Natural killer cell (primary cell): ENCODE data around the gene MPND. TPM values are rescaled to one million over a fixed set of nuclear protein-coding genes. Genes with fewer than 3 reads are reported as not detected.

Source experiments
- ATAC-seq, 3 donors: fragments of 150-1000 bp in 2 of 3; fragments of 200-7000 bp in 1 of 3; cut with Tn5 transposase; 1 replicate in 1 of 3; 2 replicates in 2 of 3; pipeline ENCODE4 v1.10.0; 2021; ENCODE audit warnings: mild to moderate bottlenecking in 2 of 3, moderate library complexity in 2 of 3
- DNase-seq, 2 donors: peaks; one replicate each; pipeline versions ENCODE4 v3.0.0 to v3.0.0-alpha.2; 2013 to 2021; ENCODE audit warnings: mixed read lengths in 1 of 2
- H3K27ac ChIP-seq: one replicate; pipeline ENCODE4 v1.5.1; 2013; ENCODE audit warnings: mild to moderate bottlenecking, low read length
- H3K27me3 ChIP-seq: one replicate; pipeline ENCODE4 v1.6.1; 2013; ENCODE audit warnings: low read length; ENCODE audit not compliant: control insufficient read depth, insufficient read depth
- H3K36me3 ChIP-seq: one replicate; pipeline ENCODE4 v1.6.1; 2013; ENCODE audit warnings: low read length; ENCODE audit not compliant: control insufficient read depth, insufficient read depth
- H3K4me1 ChIP-seq: one replicate; pipeline ENCODE4 v1.6.1; 2013; ENCODE audit warnings: low read length; ENCODE audit not compliant: control insufficient read depth, insufficient read depth
- H3K4me3 ChIP-seq: one replicate; pipeline ENCODE4 v1.5.1; 2013; ENCODE audit warnings: low read length
- H3K9me3 ChIP-seq: one replicate; pipeline ENCODE4 v1.6.1; 2013; ENCODE audit warnings: low read length; ENCODE audit not compliant: control insufficient read depth, insufficient read depth
- H3K27ac Mint-ChIP-seq, 2 donors: one replicate each; pipeline ENCODE4 v1.8.0; 2022; ENCODE audit warnings: mild to moderate bottlenecking in 2 of 2, mixed read lengths in 2 of 2, moderate library complexity in 1 of 2
- H3K27me3 Mint-ChIP-seq, 2 donors: one replicate each; pipeline ENCODE4 v1.8.0; 2022; ENCODE audit warnings: low read depth in 2 of 2, mixed read lengths in 2 of 2
- H3K36me3 Mint-ChIP-seq: one replicate; pipeline ENCODE4 v1.8.0; 2022; ENCODE audit warnings: mixed read lengths
- H3K4me1 Mint-ChIP-seq, 2 donors: one replicate each; pipeline ENCODE4 v1.8.0; 2022; ENCODE audit warnings: mixed read lengths in 2 of 2
- H3K4me3 Mint-ChIP-seq: one replicate; pipeline ENCODE4 v1.8.0; 2022; ENCODE audit warnings: mild to moderate bottlenecking, moderate library complexity, mixed read lengths
- H3K9me3 Mint-ChIP-seq, 2 donors: one replicate each; pipeline ENCODE4 v1.8.0; 2022; ENCODE audit warnings: mixed read lengths in 2 of 2
- CTCF ChIP-seq: fragments of 200-600 bp; IDR thresholded peaks from one replicate; pipeline ENCODE4 v1.8.0; 2022; ENCODE audit warnings: antibody characterized with exemption
- WGBS: methylation state at CpG from one replicate; pipeline ENCODE4 v1.1.7; 2013; ENCODE audit warnings: missing lambda C conversion rate; ENCODE audit not compliant: insufficient coverage; 5-methylcytosine and 5-hydroxymethylcytosine counted together
- intact Hi-C: fragments of 100-400 bp; cut with micrococcal nuclease; formaldehyde crosslinking; loops from one replicate; pipeline ENCODE4 v1.14.2; 2022
- total RNA-seq, 4 donors: library from RNA; stranded (reverse); fragments of 120-200 nt in 1 of 4; gene quantifications; one replicate each; pipeline versions ENCODE4 v1.2.3 to v1.2.4, GENCODE V29; 2013 to 2022

Gene MPND
- total RNA-seq, 3 donors from 2014 or later (not counting 1 experiment from before 2014, with no cell fraction given) = 30.4 to 38.4 (median 31.1) TPM

GRCh38 chr19:4388337-4389063, 45.1 kb downstream of the MPND start:
- Mint-ChIP-seq H3K36me3 (no peaks in the 10 kb centered on the region), H3K27ac (no peak overlapping the region), H3K9me3 (no peaks in the 10 kb centered on the region), H3K4me1 (peaks cover 12 to 22% of the 10 kb centered on the region in 2 donors), H3K4me3 (no peak overlapping the region), H3K27me3 (no peaks in the 10 kb centered on the region)
- Histone ChIP-seq H3K36me3 (peaks cover 11% of the 10 kb centered on the region), H3K4me1 (peaks cover 35% of the 10 kb centered on the region), H3K9me3 (no peaks in the 10 kb centered on the region), H3K4me3 (no peak overlapping the region), H3K27me3 (no peaks in the 10 kb centered on the region), H3K27ac (no peak overlapping the region)
- intact Hi-C loops = no loop called here
- no peak for ATAC-seq
- 95% methylated on average over 16 of the region's 16 CpGs for WGBS
- TF ChIP-seq CTCF = no peak
- DNase-seq = no peak

GRCh38 chr19:4389064-4389375, 45.7 kb downstream of the MPND start:
- no peak for TF ChIP-seq CTCF
- WGBS = 95% methylated on average over 9 of the region's 9 CpGs
- no peak overlapping the region for H3K4me3 Mint-ChIP-seq
- H3K9me3 ChIP-seq = no peaks in the 10 kb centered on the region
- no peak overlapping the region for H3K27ac ChIP-seq
- intact Hi-C loops = no loop called here
- H3K4me1 ChIP-seq = peaks cover 35% of the 10 kb centered on the region
- no peak overlapping the region for H3K4me3 ChIP-seq
- H3K27ac Mint-ChIP-seq = no peak overlapping the region
- peaks cover 11% of the 10 kb centered on the region for H3K36me3 ChIP-seq
- no peaks in the 10 kb centered on the region for H3K9me3 Mint-ChIP-seq
- no peak for DNase-seq
- H3K27me3 ChIP-seq = no peaks in the 10 kb centered on the region
- H3K4me1 Mint-ChIP-seq = peaks cover 16 to 26% of the 10 kb centered on the region in 2 donors
- no peaks in the 10 kb centered on the region for H3K36me3 Mint-ChIP-seq
- no peak for ATAC-seq
- H3K27me3 Mint-ChIP-seq = no peaks in the 10 kb centered on the region

- DNase-seq (no peak), ATAC-seq (no peak)
- H3K9me3 Mint-ChIP-seq = no peaks in the 10 kb centered on the region
- Histone ChIP-seq H3K4me3 (no peak overlapping the region), H3K27ac (no peak overlapping the region), H3K27me3 (no peaks in the 10 kb centered on the region), H3K36me3 (peaks cover 10% of the 10 kb centered on the region), H3K4me1 (peaks cover 35% of the 10 kb centered on the region), H3K9me3 (no peaks in the 10 kb centered on the region)
- H3K27me3 Mint-ChIP-seq = no peaks in the 10 kb centered on the region
- H3K36me3 Mint-ChIP-seq = no peaks in the 10 kb centered on the region
- 94% methylated on average over 17 of the region's 17 CpGs for WGBS
- no peak overlapping the region for H3K27ac Mint-ChIP-seq
- TF ChIP-seq CTCF = no peak
- H3K4me3 Mint-ChIP-seq = no peak overlapping the region
- intact Hi-C loops = no loop called here
- H3K4me1 Mint-ChIP-seq = peaks cover 21 to 30% of the 10 kb centered on the region in 2 donors
Observed at GRCh38 chr19:4389511-4390016, 46.2 kb downstream of the MPND start.
